GM19395 (cell line): ENCODE data around the gene UGCG.
"Not testable (repeated sequence)": the region's sequence is repeated elsewhere in the genome, so short reads cannot be mapped to it uniquely, and the experiment has no call there.

Experiments
- ATAC-seq: cut with Tn5 transposase; IDR thresholded peaks from one replicate; pipeline ENCODE4 v1.9.1; 2021; ENCODE audit warnings: mild to moderate bottlenecking, moderate library complexity; ENCODE audit not compliant: unreplicated experiment

Gene UGCG

DNA sequence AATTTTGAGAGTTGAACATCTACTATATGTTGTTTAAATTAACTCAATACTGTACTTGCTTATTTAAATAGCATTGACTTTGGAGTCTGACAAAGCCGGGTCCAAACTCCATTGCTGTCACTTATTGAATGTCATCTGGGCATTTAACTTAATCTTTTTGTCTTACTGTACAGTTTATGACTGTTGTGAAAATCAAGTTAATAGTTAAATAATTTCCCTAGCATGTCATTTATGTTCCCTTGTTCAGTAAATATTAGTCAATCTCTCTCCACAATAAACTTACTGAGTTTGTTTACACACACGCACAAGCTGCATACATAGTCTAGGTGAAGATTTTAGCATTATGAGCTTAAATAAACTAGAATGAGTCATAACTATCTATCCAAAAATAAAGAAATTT lies 6.3 kb upstream of the UGCG start:
- no peak for ATAC-seq

DNA sequence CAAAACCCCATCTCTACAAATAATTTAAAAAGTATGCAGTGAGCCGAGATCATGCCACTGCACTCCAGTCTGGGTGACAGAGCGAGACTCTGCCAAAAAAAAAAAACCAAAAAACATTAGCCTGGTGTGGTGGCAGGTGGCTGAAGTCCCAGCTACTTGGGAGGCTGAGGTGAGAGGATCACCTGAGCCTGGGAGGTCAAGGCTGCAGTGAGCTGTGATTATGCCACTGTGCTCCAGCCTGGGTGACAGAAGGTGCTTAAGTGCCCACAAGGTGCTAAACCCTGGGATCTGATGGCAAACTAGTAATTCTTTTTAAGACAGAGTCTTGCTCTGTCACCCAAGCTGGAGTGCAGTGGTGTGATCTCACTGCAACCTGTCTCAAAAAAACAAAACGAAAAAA lies 5.7 kb upstream of the UGCG start:
- ATAC-seq: not testable (repeated sequence)

DNA sequence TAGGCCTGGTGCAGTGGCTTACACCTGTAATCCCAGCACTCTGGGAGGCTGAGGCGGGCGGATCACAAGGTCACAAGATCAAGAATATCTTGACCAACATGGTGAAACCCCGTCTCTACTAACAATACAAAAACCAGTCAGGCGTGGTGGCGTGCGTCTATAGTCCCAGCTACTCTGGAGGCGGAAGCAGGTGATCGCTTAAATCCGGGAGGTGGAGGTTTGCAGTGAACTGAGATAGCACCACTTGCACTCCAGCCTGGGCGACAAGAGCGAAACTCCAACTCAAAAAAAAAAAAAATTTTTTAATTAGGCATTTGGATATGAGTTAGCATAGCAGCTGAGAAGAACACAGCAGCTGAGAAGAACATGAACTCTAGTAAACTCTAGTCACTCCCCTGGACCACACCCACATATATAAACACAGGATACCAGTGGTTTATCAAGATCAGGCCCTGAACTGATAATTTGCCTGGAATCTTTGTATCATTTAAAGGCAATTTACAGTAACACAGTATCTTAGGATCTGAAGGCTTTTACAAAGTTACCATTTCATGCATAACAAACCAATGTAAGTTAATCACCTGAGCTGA lies 4.6 kb upstream of the UGCG start:
- peak; percentile 41 for ATAC-seq

DNA sequence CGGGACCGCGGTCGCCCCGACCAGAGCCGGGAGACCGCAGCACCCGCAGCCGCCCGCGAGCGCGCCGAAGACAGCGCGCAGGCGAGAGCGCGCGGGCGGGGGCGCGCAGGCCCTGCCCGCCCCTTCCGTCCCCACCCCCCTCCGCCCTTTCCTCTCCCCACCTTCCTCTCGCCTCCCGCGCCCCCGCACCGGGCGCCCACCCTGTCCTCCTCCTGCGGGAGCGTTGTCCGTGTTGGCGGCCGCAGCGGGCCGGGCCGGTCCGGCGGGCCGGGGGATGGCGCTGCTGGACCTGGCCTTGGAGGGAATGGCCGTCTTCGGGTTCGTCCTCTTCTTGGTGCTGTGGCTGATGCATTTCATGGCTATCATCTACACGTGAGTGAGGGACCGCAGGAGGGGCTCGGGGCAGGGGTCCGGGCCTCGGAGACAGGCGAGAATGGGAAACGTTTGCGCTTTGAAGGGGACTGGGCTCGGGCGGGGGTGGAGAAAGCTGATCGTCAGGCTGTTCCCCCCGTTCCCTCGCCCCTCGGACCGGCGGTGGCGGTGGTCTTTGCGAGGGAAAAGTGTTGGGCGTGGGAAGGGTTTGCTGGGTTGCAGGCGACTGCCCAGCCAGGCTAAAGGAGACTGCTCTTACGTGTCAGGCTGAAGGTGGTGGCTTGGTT lies 457 bp downstream of the UGCG start:
- ATAC-seq: peak; percentile 38

DNA sequence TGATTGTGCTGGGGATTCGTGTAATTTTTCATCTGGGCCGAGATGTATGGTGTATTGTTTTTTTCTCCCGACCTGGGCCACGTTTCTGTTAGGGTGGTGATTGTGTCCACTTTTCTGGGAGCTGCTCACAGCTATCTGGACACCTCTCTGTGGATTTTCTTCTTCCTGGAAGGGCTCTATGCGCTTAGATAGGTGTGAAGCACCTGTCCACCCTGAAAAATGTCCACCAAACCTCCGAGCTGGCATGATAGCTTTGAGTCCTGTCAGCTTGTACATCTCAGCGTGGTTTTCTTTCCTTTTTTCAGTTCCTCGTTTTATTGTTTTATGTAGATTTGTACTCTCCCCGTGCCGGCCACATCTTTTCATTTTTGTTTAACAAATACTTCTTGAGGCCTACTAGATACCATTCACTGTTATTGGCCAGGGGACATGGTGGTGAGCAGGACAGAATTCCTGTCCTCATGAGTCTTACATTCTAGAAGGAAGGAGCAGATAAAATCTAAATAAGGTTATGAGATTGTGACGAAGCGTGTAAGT lies 1.1 kb downstream of the UGCG start:
- peak; percentile 49 for ATAC-seq

DNA sequence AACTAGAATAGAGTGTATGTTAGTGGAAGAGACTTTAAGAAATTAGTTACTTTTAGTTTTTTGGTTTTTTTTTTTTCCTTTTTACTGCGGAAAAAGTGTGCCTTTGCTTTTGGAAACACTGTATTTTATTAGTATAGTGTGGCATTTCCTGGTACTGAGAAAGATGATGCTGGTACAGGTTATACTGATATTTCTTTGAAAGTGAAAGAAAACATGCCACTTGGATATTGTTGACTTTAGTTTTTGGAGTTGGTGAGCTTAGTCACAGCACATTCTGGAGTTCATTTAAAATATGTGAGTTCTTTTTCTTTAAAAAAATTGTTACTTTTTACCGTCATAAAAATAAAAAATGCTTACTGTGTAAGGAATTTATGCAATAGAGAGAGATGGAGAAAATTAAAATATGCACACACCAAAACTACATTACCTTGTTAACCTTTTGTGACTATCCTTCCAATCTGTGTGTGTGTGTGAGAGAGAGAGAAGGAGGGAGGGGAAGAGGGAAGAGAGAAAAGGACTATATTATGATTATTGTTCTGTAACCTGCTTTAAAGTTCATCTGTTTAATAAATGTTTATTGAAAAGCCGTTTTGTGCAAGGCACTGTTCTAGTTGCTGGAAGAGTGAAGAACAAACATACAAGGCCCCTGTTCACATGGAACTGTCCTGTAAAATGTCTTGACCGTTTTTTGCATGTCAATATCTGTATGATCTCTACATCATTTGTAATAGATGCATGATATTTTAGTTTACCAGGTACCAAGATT lies 1.9 kb downstream of the UGCG start:
- no peak for ATAC-seq

DNA sequence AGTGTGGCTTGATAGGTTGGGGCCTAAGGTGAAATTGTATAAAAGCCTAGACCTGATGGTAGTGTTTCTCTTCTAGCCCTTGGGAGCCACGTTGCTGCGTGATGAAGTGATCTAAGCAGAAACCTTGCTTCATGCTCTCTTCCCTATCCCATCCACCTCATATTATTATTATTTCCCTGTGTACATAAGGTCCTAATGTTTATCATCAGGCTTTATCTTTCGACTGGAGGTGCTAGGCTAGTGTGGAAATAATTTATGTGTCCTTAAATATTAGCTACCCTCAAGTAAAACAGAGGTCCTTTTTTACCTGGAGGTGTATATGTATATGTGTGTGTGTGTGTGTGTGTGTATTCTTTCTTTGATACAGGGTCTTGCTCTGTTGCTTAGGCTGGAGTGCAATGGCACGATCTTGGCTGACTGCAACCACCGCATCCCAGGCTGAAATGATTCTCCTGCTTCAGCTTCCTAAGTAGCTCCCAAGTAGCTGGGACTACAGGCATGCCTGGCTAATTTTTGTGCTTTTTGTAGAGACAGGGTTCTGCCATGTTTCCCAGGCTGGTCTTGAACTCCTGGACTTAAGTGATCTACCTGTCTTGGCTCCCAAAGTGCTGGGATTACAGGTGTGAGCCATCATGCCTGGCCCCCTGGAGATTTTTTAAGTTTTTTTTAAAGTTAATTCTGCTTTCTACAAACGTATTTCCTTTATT lies 3.7 kb downstream of the UGCG start:
- ATAC-seq: no peak

DNA sequence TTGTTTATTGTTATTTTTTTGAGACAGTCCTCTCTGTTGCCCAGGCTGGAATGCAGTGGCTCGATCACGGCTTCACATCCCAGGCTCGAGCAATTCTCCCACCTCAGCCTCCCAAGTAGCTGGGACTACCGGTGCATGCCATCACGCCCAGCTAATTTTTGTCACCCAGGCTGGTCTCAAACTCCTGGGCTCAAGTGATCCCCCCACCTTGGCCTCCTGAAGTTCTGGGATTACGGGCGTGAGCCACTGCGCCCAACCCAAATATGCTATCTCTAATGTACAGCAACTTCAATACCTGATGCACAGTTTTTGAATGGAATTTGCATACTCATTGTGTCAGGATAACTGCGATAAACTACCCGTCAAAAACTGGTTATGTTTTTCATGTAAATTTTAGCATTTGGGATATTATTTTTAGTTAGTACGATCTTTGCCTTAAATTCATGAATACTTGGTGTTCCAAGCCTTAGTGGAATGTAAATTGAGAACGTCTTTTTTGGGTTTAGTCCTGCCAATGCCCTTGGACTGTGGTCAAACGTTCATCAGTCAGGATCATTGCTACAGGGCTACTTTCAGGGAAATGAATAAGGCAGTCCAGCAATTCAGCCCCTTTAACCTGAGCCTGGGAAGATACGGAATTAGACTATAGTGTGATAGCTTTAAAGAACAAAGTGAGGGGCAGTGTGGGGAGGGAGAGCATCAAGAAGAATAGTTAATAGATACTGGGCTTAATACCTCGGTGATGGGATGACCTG lies 4.4 kb downstream of the UGCG start:
- ATAC-seq: no peak

DNA sequence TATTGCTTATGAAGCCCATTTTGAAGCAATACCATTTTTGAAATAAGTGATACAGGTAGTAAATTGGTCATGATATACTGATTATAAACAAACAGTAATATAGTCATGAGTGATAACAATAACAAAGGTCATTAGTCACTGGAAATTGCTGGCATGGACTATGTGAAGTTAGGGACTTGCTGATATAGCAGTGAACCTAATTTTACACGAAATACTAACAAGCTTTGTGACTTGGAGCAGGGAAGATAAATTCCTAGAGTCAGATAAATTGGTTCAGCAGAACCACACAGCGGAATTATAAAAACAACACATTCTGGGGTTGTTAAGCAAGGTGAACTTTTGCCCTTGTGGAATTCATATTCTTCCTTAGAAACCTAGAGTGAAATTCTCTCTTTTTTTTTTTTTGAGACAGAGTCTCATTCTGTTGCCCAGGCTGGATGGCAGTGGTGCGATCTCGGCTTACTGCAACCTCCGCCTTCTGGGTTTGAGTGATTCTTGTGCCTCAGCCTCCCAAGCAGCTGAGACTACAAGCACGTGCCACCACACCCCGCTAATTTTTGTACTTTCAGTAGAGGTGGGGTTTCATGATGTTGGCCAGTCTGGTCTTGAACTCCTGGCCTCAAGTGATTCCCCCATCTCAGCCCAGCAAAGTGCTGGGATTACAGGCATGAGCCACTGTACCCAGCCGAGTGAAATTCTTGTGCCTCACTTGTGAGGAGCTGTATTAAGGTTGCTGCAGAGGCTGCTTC lies 6.0 kb downstream of the UGCG start:
- ATAC-seq: no peak

DNA sequence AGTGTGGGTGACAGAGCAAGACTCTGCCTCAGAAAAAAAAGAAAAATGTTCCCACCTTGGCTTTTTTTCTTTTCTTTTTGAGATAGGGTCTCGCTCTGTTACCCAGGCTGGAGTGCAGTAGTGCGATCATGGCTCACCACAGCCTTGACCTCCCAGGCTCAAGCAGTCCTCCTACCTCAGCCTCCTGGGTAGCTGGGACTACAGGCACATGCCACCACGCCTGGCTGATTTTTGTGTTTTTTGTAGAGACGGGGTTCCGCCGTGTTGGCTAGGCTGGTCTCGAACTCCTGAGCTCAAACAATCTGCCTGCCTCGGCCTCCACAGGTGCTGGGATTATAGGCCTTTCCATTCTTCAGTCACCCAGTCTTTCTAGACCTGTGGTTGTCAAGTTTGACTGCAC lies 6.9 kb downstream of the UGCG start:
- not testable (repeated sequence) for ATAC-seq

DNA sequence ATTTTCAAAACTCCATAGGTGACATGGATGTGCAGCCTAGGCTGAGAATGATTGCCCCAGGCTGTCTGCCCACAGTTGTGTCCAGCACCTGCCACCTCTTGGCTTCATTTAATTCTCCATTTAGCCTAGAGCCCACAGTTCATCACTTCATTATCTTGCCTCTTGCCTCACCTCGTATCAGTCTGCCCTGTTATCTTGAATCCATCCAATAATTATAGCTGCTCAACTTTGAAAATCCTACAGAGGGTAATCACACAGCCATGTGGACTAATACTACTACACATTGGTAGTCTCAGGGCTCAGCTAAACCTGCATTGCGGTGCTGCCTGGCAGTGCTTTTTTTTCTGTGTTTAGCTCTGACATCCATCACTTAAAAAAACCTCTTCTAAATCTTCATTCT lies 7.4 kb downstream of the UGCG start:
- no peak for ATAC-seq

DNA sequence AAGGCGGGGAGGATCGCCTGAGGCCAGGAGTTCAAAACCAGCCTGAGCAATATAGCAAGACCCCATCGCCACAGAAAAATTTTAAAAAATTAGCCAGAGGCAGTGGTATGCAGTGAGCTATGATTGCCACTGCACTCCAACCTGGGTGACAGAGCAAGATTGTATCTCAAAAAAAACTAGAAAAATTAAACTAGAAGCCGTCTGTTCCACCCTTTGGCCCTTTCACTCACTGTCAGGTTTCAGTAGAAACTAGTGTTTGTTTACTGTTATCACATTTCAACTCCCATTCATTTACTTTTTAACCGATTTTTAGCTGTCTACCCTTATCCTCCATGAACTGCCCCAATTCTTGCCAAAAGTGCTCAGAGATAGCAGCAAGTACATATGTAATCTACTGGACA lies 8.3 kb downstream of the UGCG start:
- ATAC-seq: no peak

DNA sequence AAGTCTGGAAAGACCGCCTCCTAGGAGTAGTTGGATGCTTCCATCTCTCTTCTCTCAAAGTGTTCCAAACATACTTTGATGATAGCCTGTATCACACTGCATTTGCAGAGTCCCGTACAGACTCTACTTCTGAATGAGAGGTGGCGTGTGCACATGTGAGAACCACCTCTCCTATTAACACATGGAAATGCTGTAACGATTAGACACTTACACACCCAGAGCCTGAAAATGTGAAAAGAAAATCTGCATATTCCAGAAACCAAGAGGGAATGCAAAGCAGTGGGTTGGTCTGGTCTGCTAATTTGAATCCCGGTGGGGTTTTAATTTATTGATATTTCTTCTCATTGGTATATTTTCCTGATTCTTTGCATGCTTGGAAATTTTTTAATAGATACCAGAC lies 10.5 kb downstream of the UGCG start:
- ATAC-seq: no peak

DNA sequence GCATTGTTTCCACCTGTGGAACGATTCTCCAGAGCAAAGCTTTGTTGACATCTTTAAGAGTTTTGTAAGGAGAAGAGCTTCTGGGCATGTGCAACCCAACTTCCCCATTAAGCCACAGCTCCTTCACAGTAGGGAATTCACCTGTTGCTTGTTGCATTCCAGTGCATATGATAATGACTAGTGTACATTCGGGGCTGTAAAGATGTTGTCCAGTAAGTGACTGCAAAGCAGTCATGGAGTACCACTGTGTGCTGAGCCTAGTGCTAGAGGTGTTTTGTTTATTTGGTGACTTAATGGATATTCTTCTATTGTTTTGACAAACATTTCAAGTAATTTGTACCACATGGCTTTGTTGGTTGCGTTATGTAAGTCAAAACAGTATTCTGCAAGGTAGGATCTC lies 12.8 kb downstream of the UGCG start:
- no peak for ATAC-seq

DNA sequence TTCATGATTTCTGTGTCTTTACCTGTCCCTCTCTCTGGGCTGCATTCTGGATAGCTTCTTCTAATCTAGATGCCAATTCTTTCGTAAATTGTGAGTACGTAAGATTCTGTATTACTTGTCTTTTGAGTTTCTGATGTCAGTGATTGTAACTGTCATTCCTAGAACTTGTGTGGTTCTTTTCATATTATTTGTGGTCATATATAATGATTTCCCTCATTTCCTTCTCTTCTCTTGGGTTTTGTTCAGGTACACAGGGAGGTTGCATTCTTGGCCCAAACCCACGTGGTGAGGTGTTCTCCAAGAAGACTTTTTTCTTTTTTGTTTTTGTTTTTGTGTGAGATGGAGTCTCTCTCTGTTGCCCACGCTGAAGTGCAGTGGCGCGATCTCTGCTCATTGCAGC lies 13.8 kb downstream of the UGCG start:
- no peak for ATAC-seq

DNA sequence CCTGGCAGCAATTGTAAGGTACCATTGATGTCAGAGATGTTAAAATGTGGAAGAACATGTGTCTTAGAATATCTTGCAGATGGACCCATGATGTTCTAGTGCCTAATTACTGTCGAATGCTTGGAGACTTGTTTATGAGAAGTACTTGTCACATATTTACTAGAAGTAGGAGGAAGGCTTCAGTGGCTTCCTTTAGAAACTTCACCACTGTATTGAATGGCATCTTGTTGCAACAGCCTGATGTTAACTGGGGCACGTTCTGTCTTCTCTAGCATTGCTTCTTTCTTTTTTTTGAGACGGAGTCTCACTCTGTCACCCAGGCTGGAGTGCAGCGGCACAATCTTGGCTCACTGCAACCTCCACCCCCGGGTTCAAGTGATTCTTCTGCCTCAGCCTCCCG lies 16.5 kb downstream of the UGCG start:
- no peak for ATAC-seq

DNA sequence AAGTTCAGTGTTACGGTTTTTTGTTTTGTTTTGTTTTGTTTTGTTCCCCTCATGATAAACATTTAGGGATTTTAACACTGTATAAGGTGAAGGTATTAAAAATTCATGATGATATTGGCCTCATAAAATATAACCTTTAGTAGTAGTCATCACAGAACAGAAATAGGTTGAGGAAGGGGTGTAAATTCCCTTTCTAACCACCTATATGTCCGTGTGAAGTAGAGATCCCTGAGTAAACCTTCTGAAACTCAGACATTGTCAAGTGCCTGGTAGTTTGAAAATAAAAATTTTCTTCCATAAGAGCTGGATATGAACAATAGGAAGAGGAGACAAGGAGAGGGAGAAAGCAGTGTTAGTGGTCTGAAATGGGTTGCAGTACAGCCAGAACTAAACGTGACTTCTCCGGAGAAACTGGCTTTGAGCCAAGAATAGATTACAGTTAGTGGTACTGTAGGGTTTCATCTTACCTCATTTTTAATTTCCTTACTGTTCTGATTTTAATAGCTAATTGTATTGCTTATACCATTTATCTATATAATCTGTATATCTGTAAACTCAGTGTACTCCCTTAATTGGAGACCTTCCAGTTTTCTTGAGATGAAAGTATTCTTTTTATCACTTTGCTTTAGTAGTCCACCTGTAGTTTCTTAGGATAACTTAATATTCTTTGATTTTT lies 18.3 kb downstream of the UGCG start:
- ATAC-seq: no peak

DNA sequence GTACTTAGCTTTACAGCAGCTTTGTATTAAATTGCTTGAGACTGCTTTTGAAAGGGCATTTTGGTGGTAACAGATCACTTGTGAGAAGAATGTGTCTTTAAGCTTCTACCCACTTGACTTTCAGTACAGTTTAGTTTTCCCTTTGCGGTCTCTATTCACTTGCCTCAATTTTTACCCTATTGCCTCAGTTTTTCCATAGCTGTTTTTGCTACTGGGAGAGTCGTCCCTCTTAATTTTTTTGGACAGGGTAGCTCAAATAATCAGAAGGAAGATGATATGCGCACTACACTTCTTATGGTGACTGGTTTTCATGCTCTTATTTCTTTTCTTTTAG lies 18.8 kb downstream of the UGCG start:
- no peak for ATAC-seq

DNA sequence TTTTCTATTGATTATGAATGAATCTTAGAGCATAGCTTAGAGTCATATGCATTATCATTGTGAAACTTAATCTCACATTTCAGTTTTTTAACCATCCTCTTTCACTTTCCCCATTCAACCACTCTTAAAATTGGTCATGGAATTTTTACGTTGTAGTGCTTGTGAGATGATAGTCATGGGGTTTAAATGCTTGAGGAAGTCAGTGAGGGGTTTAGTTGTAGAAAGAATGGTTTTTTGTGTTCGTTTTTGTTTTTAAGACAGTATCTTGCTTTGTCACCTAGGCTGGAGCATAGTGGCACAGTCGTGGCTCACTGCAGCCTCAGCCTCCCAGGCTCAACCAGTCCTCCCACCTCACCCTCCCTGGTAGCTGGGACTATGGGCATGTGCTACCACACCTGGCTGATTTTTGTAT lies 19.6 kb downstream of the UGCG start:
- peak; percentile 66 for ATAC-seq

DNA sequence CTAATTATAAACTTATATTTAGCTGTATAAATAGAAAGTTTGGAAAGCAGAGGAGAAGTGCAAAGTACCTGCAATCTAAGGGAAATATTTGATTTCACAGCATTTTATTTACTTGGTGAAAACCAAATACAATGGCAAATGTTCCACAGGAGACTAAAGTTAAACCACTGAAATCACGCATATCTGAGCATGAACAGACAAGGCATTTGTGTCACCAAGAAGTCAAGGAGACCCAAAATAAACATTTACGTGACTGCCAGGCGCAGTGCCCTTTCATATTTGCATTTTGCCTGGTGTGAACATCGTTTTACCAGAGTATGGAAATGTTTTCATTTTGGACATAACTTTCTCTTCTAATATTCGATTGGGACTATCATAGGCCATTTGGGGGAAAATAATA lies 20.6 kb downstream of the UGCG start:
- ATAC-seq: no peak
